Spinal cord (tissue), 10 donors: ENCODE data around the gene NIPA2. TPM values are rescaled to one million over a fixed set of nuclear protein-coding genes. Genes with fewer than 3 reads are reported as not detected.
A peak's percentile ranks its signal among the peaks of the same experiment; 100 is the strongest.

Experiments
- DNase-seq, 6 donors: peaks; one replicate each; pipeline versions ENCODE4 v3.0.0 to v3.0.0-alpha.2; 2013 to 2015; ENCODE audit warnings: low spot score in 6 of 6, low read depth in 4 of 6
- H3K27ac ChIP-seq: one replicate; pipeline ENCODE4 v1.5.1; 2013; ENCODE audit warnings: low read depth, low read length, control low read depth
- H3K27me3 ChIP-seq: one replicate; pipeline ENCODE4 v1.6.1; 2013; ENCODE audit warnings: low read length; ENCODE audit not compliant: control insufficient read depth, insufficient read depth
- H3K36me3 ChIP-seq: one replicate; pipeline ENCODE4 v1.6.1; 2013; ENCODE audit warnings: low read length; ENCODE audit not compliant: control insufficient read depth, insufficient read depth
- H3K4me1 ChIP-seq: one replicate; pipeline ENCODE4 v1.6.1; 2013; ENCODE audit warnings: low read length; ENCODE audit not compliant: control insufficient read depth, insufficient read depth
- H3K4me3 ChIP-seq: one replicate; pipeline ENCODE4 v1.5.1; 2013; ENCODE audit warnings: low read depth, low read length, control low read depth
- H3K9me3 ChIP-seq: one replicate; pipeline ENCODE4 v1.6.1; 2013; ENCODE audit warnings: low read length; ENCODE audit not compliant: control insufficient read depth, insufficient read depth
- WGBS: methylation state at CpG from one replicate; pipeline ENCODE4 v1.1.5; 2013; ENCODE audit warnings: missing lambda C conversion rate; ENCODE audit not compliant: insufficient coverage; 5-methylcytosine and 5-hydroxymethylcytosine counted together
- polyA plus RNA-seq, 2 donors: library from polyadenylated mRNA; unstranded; fragments of 120-200 nt; gene quantifications; one replicate each; pipeline ENCODE4 v1.2.1, GENCODE V29; 2013; ENCODE audit not compliant: insufficient read length in 2 of 2
- total RNA-seq, 2 donors: library from RNA; depleted of rRNA in 1 of 2; stranded (reverse); fragments of 120-200 nt in 1 of 2; fragments of >200 nt in 1 of 2; gene quantifications; one replicate each; pipeline versions ENCODE4 v1.2.3 to v1.2.4, GENCODE V29; 2013 to 2014
- donor health status: healthy.

NIPA2 gene
- total and polyA plus RNA-seq, 4 donors, result 51.6 to 58.2 (median 55.4) TPM

- H3K4me3 ChIP-seq, result no peak overlapping the region
- peaks cover 63% of the 10 kb centered on the region for H3K36me3 ChIP-seq
- WGBS, result 100% methylated on average over 3 of the region's 6 CpGs
- DNase-seq, result no peak
- no peaks in the 10 kb centered on the region for H3K9me3 ChIP-seq
- H3K4me1 ChIP-seq, result peaks cover 7% of the 10 kb centered on the region
- no peaks in the 10 kb centered on the region for H3K27me3 ChIP-seq
- no peak overlapping the region for H3K27ac ChIP-seq
These were observed 33.1 kb downstream of the NIPA2 start for GRCh38 chr15:22871481-22872086.

- DNase-seq, result no peak
- Histone ChIP-seq H3K36me3 (peaks cover 64% of the 10 kb centered on the region), H3K4me1 (peaks cover 13% of the 10 kb centered on the region), H3K9me3 (no peaks in the 10 kb centered on the region), H3K27ac (no peak overlapping the region), H3K27me3 (no peaks in the 10 kb centered on the region), H3K4me3 (no peak overlapping the region)
- WGBS, result 75% methylated on average over 16 of the region's 17 CpGs
These were observed 34.7 kb downstream of the NIPA2 start for GRCh38 chr15:22872936-22873701.

- Histone ChIP-seq H3K36me3 (peaks cover 61% of the 10 kb centered on the region), H3K27me3 (no peaks in the 10 kb centered on the region), H3K4me3 (no peak overlapping the region), H3K27ac (no peak overlapping the region), H3K4me1 (peaks cover 15% of the 10 kb centered on the region), H3K9me3 (no peaks in the 10 kb centered on the region)
- 99% methylated on average over 9 of the region's 9 CpGs for WGBS
- DNase-seq, result no peak
These were observed 35.4 kb downstream of the NIPA2 start for GRCh38 chr15:22873841-22874240.

- peaks cover 60% of the 10 kb centered on the region for H3K36me3 ChIP-seq
- no peaks in the 10 kb centered on the region for H3K9me3 ChIP-seq
- DNase-seq, result no peak
- H3K27ac ChIP-seq, result no peak overlapping the region
- H3K27me3 ChIP-seq, result no peaks in the 10 kb centered on the region
- no peak overlapping the region for H3K4me3 ChIP-seq
- 98% methylated on average over 4 of the region's 8 CpGs for WGBS
- peaks cover 15% of the 10 kb centered on the region for H3K4me1 ChIP-seq
These were observed 35.8 kb downstream of the NIPA2 start for GRCh38 chr15:22874256-22874655.

GRCh38 chr15:22874966-22875365 is 36.5 kb downstream of the NIPA2 start:
- Histone ChIP-seq H3K27ac (no peak overlapping the region), H3K4me1 (peaks cover 15% of the 10 kb centered on the region), H3K9me3 (no peaks in the 10 kb centered on the region), H3K36me3 (peaks cover 61% of the 10 kb centered on the region), H3K4me3 (no peak overlapping the region), H3K27me3 (no peaks in the 10 kb centered on the region)
- WGBS, result 91% methylated on average over 6 of the region's 7 CpGs
- DNase-seq, result no peak

- WGBS, result 92% methylated on average over 3 of the region's 5 CpGs
- Histone ChIP-seq H3K4me1 (peaks cover 15% of the 10 kb centered on the region), H3K27me3 (no peaks in the 10 kb centered on the region), H3K27ac (no peak overlapping the region), H3K4me3 (no peak overlapping the region), H3K9me3 (no peaks in the 10 kb centered on the region), H3K36me3 (peaks cover 64% of the 10 kb centered on the region)
- DNase-seq, result no peak
These were observed 38.7 kb downstream of the NIPA2 start for GRCh38 chr15:22877117-22877516.

GRCh38 chr15:22877607-22878006 is 39.1 kb downstream of the NIPA2 start:
- Histone ChIP-seq H3K9me3 (no peaks in the 10 kb centered on the region), H3K4me1 (peaks cover 15% of the 10 kb centered on the region), H3K27ac (no peak overlapping the region), H3K36me3 (peaks cover 66% of the 10 kb centered on the region), H3K27me3 (no peaks in the 10 kb centered on the region), H3K4me3 (no peak overlapping the region)
- no peak for DNase-seq
- WGBS, result 83% methylated on average over 8 of the region's 8 CpGs

GRCh38 chr15:22878103-22878502 is 39.6 kb downstream of the NIPA2 start:
- Histone ChIP-seq H3K36me3 (peaks cover 66% of the 10 kb centered on the region), H3K27ac (no peak overlapping the region), H3K27me3 (no peaks in the 10 kb centered on the region), H3K4me1 (peaks cover 15% of the 10 kb centered on the region), H3K4me3 (no peak overlapping the region), H3K9me3 (no peaks in the 10 kb centered on the region)
- peak in 1 of 6 donors; percentile 28 for DNase-seq
- 55% methylated on average over 6 of the region's 10 CpGs for WGBS

GRCh38 chr15:22880068-22880980 is 41.9 kb downstream of the NIPA2 start:
- Histone ChIP-seq H3K9me3 (no peaks in the 10 kb centered on the region), H3K27me3 (no peaks in the 10 kb centered on the region), H3K27ac (no peak overlapping the region), H3K4me1 (peaks cover 15% of the 10 kb centered on the region), H3K36me3 (peaks cover 50% of the 10 kb centered on the region), H3K4me3 (no peak overlapping the region)
- DNase-seq, result no peak
- 95% methylated on average over 29 of the region's 33 CpGs for WGBS
